H1 (cell line): ENCODE results near the gene MRC2. TPM values are rescaled to one million over a fixed set of nuclear protein-coding genes. Genes with fewer than 3 reads are reported as not detected.

Experiments
- CTCF ChIA-PET: fragments of 300-600 bp; sonication (Branson Sonifier 250); formaldehyde crosslinking; loops from one replicate; lab custom pipeline; 2021; ENCODE audit not compliant: partially characterized antibody; lab: Charles Lee
- POLR2A ChIA-PET: fragments of 300-600 bp; sonication (Branson Sonifier 250); formaldehyde crosslinking; loops from one replicate; lab custom pipeline; 2021; ENCODE audit warnings: inconsistent platforms; ENCODE audit not compliant: partially characterized antibody; lab: Charles Lee
- DNase-seq, 2 experiments: peaks; one replicate each; pipeline versions ENCODE4 v3.0.0 to v3.0.0-alpha.2; 2010 to 2022; ENCODE audit warnings: low spot score in 2 of 2, low read depth in 1 of 2, mixed read lengths in 1 of 2
- FAIRE-seq: peaks from 2 replicates; lab custom pipeline; 2011; peaks lifted over from hg19 to GRCh38; lab: Jason Lieb, UNC
- H2AFZ ChIP-seq: 2 replicates; pipeline ENCODE4 v1.8.1; 2012; ENCODE audit warnings: low read length, inconsistent platforms
- H2AK5ac ChIP-seq: 2 replicates; pipeline ENCODE4 v1.6.1; 2013; ENCODE audit warnings: low read depth, low read length
- H2BK120ac ChIP-seq: replicated peaks from 2 replicates; pipeline ENCODE3; 2013; ENCODE audit warnings: low read depth, low read length, inconsistent platforms
- H2BK12ac ChIP-seq: 2 replicates; pipeline ENCODE4 v1.6.1; 2013; ENCODE audit warnings: low read depth, low read length
- H2BK15ac ChIP-seq: 2 replicates; pipeline ENCODE4 v1.6.1; 2013; ENCODE audit warnings: low read length
- H2BK20ac ChIP-seq: 2 replicates; pipeline ENCODE4 v1.6.1; 2013; ENCODE audit warnings: low read length
- H2BK5ac ChIP-seq: 2 replicates; pipeline ENCODE4 v1.6.1; 2013; ENCODE audit warnings: low read depth, low read length
- H3K14ac ChIP-seq: 2 replicates; pipeline ENCODE4 v1.6.1; 2013; ENCODE audit warnings: inconsistent platforms; ENCODE audit not compliant: insufficient read length
- H3K18ac ChIP-seq: 2 replicates; pipeline ENCODE4 v1.6.1; 2013; ENCODE audit warnings: low read length; ENCODE audit errors: extremely low read depth
- H3K23ac ChIP-seq: 2 replicates; pipeline ENCODE4 v1.6.1; 2013; ENCODE audit warnings: inconsistent platforms; ENCODE audit not compliant: insufficient read length
- H3K23me2 ChIP-seq: 2 replicates; pipeline ENCODE4 v1.6.1; 2013; ENCODE audit warnings: low read depth, low read length
- H3K27ac ChIP-seq: 2 replicates; pipeline ENCODE4 v1.6.1; 2011; ENCODE audit warnings: low read depth, low read length, inconsistent platforms
- H3K27me3 ChIP-seq, 4 experiments: replicated peaks in 1 of 4; 1 replicate in 1 of 4; 2 replicates in 3 of 4; pipeline versions ENCODE4 v1.6.1 to v1.8.1; 2011 to 2013; ENCODE audit warnings: low read length in 3 of 4, mild to moderate bottlenecking in 3 of 4, inconsistent platforms in 2 of 4, mixed read lengths in 2 of 4, moderate library complexity in 1 of 4; ENCODE audit not compliant: control insufficient read depth in 3 of 4, insufficient read depth in 3 of 4; ENCODE audit errors: extremely low read depth in 1 of 4
- H3K36me3 ChIP-seq, 4 experiments: 2 replicates each; pipeline versions ENCODE4 v1.6.1 to v1.8.1; 2011 to 2013; ENCODE audit warnings: mild to moderate bottlenecking in 4 of 4, low read length in 3 of 4, moderate library complexity in 2 of 4, control low read depth in 1 of 4, inconsistent platforms in 1 of 4; ENCODE audit not compliant: insufficient read depth in 4 of 4, control insufficient read depth in 2 of 4
- H3K4ac ChIP-seq: replicated peaks from 2 replicates; pipeline ENCODE3; 2013; ENCODE audit warnings: low read length, low read depth, mixed read lengths, inconsistent platforms; ENCODE audit not compliant: insufficient read length
- H3K4me1 ChIP-seq, 4 experiments: replicated peaks in 1 of 4; 1 replicate in 1 of 4; 2 replicates in 3 of 4; pipeline versions ENCODE4 v1.6.1 to v1.8.1; 2011 to 2013; ENCODE audit warnings: low read length in 3 of 4, inconsistent platforms in 2 of 4, mixed read lengths in 1 of 4; ENCODE audit not compliant: insufficient read depth in 4 of 4, control insufficient read depth in 3 of 4
- H3K4me2 ChIP-seq, 2 experiments: 2 replicates each; pipeline versions ENCODE4 v1.6.1 to v1.8.1; 2011 to 2013; ENCODE audit warnings: low read depth in 2 of 2, low read length in 2 of 2, control low read depth in 1 of 2, inconsistent platforms in 1 of 2, mild to moderate bottlenecking in 1 of 2; ENCODE audit not compliant: insufficient read depth in 1 of 2
- H3K4me3 ChIP-seq, 4 experiments: fragments of 200-600, 300-600 bp in 1 of 4; sonication (generic), shearing (Covaris generic), sonication (Bioruptor Twin) in 1 of 4; 2 replicates each; pipeline versions ENCODE4 v1.5.1 to v1.8.1; 2011 to 2016; ENCODE audit warnings: low read length in 4 of 4, low read depth in 3 of 4, control low read depth in 2 of 4, inconsistent platforms in 2 of 4, mild to moderate bottlenecking in 2 of 4, mixed read lengths in 1 of 4, moderate library complexity in 1 of 4; ENCODE audit not compliant: insufficient read depth in 2 of 4; ENCODE audit errors: extremely low read depth in 1 of 4
- H3K56ac ChIP-seq: replicated peaks from 2 replicates; pipeline ENCODE3; 2013; ENCODE audit warnings: low read depth, mild to moderate bottlenecking, mixed read lengths, low read length, inconsistent platforms; ENCODE audit not compliant: insufficient read length
- H3K79me1 ChIP-seq: 2 replicates; pipeline ENCODE4 v1.6.1; 2013; ENCODE audit warnings: low read depth, low read length, control low read depth
- H3K79me2 ChIP-seq, 2 experiments: 2 replicates each; pipeline versions ENCODE4 v1.6.1 to v1.8.1; 2012 to 2013; ENCODE audit warnings: low read length in 2 of 2, mild to moderate bottlenecking in 2 of 2, inconsistent platforms in 1 of 2; ENCODE audit not compliant: insufficient read depth in 2 of 2, control insufficient read depth in 1 of 2
- H3K9ac ChIP-seq, 4 experiments: replicated peaks in 1 of 4; 1 replicate in 1 of 4; 2 replicates in 3 of 4; pipeline versions ENCODE4 v1.6.1 to v1.8.1; 2011 to 2013; ENCODE audit warnings: low read depth in 3 of 4, low read length in 3 of 4, control low read depth in 2 of 4, mild to moderate bottlenecking in 2 of 4, moderate library complexity in 2 of 4, inconsistent platforms in 1 of 4; ENCODE audit errors: extremely low read depth in 1 of 4
- H3K9me3 ChIP-seq, 2 experiments: 2 replicates each; pipeline versions ENCODE4 v1.6.1 to v1.8.1; 2012 to 2013; ENCODE audit warnings: mild to moderate bottlenecking in 2 of 2, moderate library complexity in 2 of 2, control low read depth in 1 of 2, inconsistent platforms in 1 of 2, low read depth in 1 of 2, low read length in 1 of 2, mixed read lengths in 1 of 2; ENCODE audit not compliant: insufficient read depth in 2 of 2
- H4K20me1 ChIP-seq, 2 experiments: replicated peaks in 1 of 2; 2 replicates each; pipeline versions ENCODE3 to v1.8.1; 2011 to 2013; ENCODE audit warnings: inconsistent platforms in 2 of 2, low read length in 2 of 2, mild to moderate bottlenecking in 1 of 2; ENCODE audit not compliant: insufficient read depth in 2 of 2, control insufficient read depth in 1 of 2
- H4K5ac ChIP-seq: 2 replicates; pipeline ENCODE4 v1.6.1; 2013; ENCODE audit warnings: low read length, low read depth, mixed read lengths, inconsistent platforms; ENCODE audit not compliant: insufficient read length
- H4K8ac ChIP-seq: 2 replicates; pipeline ENCODE4 v1.8.0; 2013; ENCODE audit warnings: mild to moderate bottlenecking, moderate library complexity, low read length, inconsistent platforms; ENCODE audit not compliant: insufficient read depth; ENCODE audit errors: extremely low read depth
- H4K91ac ChIP-seq: replicated peaks from 2 replicates; pipeline ENCODE3; 2013; ENCODE audit warnings: low read length, mixed read lengths, inconsistent platforms; ENCODE audit not compliant: insufficient read length
- BRCA1 ChIP-seq: IDR thresholded peaks from 2 replicates; pipeline ENCODE4 v1.6.1; 2012; ENCODE audit warnings: low read depth, low read length, improper control_type of control experiment
- TBP ChIP-seq: IDR thresholded peaks from 2 replicates; pipeline ENCODE4 v1.6.1; 2011; ENCODE audit warnings: low read depth, low read length, improper control_type of control experiment
- WGBS, 2 experiments: shearing (Covaris generic) in 1 of 2; methylation state at CpG; one replicate each; pipeline versions ENCODE4 v1.1.6 to v1.1.7; 2013 to 2015; ENCODE audit warnings: low lambda C conversion rate in 2 of 2, mixed read lengths in 2 of 2, inconsistent platforms in 1 of 2, low coverage in 1 of 2, missing lambda C conversion rate in 1 of 2; ENCODE audit not compliant: insufficient replicate concordance in 2 of 2, insufficient coverage in 1 of 2, insufficient read length in 1 of 2; ENCODE audit errors: extremely low coverage in 1 of 2, missing lambda C conversion rate in 1 of 2; 5-methylcytosine and 5-hydroxymethylcytosine counted together
- polyA plus RNA-seq, 7 experiments: library from polyadenylated mRNA; depleted of rRNA in 3 of 7; stranded (reverse) in 5 of 7; unstranded in 2 of 7; fragments of >200 nt in 5 of 7; fragments of 200-250 nt in 2 of 7; gene quantifications; 1 replicate in 5 of 7; 2 replicates in 1 of 7; 4 replicates in 1 of 7; pipeline versions ENCODE4 v1.2.1 to v1.2.3, GENCODE V29; 2011 to 2013; ENCODE audit warnings: missing spikeins in 2 of 7, mixed read lengths in 2 of 7
- total RNA-seq: library from RNA; stranded (reverse); fragmentation: NEBNext Ultra II Directional; extraction: Animal tissue kit (Norgen Biotek cat#: 25700); gene quantifications from 2 replicates; pipeline ENCODE4 v1.2.1, GENCODE V29; 2021
- TF ChIP-seq, protein P1 (sequence below), 3 experiments: IDR thresholded peaks; 1 replicate in 2 of 3; 2 replicates in 1 of 3; pipeline versions ENCODE4 v1.5.1 to v1.6.1; 2011; ENCODE audit warnings: low read length in 3 of 3, mild to moderate bottlenecking in 3 of 3, inconsistent platforms in 2 of 3, low read depth in 1 of 3, moderate library complexity in 1 of 3; ENCODE audit not compliant: insufficient read depth in 1 of 3; ENCODE audit errors: control extremely low read depth in 1 of 3

Gene MRC2
- total and polyA plus RNA-seq, 2 of the 8 experiments (the other 6 are each of a cell fraction or from before 2014, with no cell fraction given), result 7.0 to 24.2 TPM

DNA sequence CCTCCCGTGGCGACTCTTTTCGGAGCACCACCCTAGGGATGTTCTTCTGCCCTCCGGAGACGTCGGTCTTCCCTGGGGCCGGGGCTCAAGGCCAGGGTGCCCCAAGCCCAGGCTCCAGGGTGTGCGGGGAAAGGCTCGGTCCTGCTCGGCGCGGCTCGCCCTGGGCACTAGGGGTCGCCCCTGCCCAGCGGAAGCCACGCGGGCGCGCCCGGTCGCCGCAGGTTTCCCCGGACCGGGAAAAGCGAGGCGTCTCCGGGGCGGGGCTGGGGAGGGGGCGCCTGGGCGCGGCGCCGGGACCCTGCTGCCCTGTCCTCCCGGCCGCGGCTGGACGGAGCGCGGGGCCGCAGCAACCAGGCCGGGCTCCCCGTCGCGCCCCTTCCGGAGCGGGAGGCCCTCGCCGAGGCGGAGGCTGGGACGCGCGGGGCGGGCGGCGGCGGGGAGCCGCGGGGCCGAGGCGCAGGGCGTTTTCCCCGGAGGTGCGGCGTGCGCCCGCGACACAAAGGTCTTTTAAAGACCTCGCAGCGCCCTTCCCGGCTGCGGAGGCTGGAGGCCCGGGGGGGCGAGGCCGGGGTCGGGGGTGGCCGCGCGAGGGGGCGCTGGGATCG is 76.4 kb downstream of the MRC2 start:
- no peak overlapping the region for H4K91ac ChIP-seq
- peaks cover 19% of the 10 kb centered on the region; the same call in 1 of the 2 replicates for H3K23me2 ChIP-seq
- peak overlapping the region in 3 of 4 experiments; percentile 38 to 85 (median 58); a peak in 5 of 7 replicates for H3K9ac ChIP-seq
- H3K27ac ChIP-seq, result no peak overlapping the region
- peak overlapping the region; percentile 42 to 74 (median 51) for H3K4me3 ChIP-seq
- H3K4me2 ChIP-seq, result peak overlapping the region; percentile 70 to 87
- H4K5ac ChIP-seq, result no peak overlapping the region
- no peak overlapping the region for H3K23ac ChIP-seq
- peak in 1 of 2 experiments; percentile 93 for DNase-seq
- POLR2A ChIA-PET, result no interaction called here
- H2BK120ac ChIP-seq, result no peak overlapping the region
- H3K79me2 ChIP-seq, result no peaks in the 10 kb centered on the region
- peak overlapping the region; percentile 82; the same call in 1 of the 2 replicates for H4K8ac ChIP-seq
- H2BK5ac ChIP-seq, result peak overlapping the region; percentile 52; the same call in 1 of the 2 replicates
- H2BK15ac ChIP-seq, result no peak overlapping the region
- H3K56ac ChIP-seq, result no peak overlapping the region
- no peak for FAIRE-seq
- H3K14ac ChIP-seq, result no peak overlapping the region
- H3K4ac ChIP-seq, result no peak overlapping the region
- peaks cover 7 to 22% (median 13%) of the 10 kb centered on the region in 4 experiments for H3K4me1 ChIP-seq
- peaks cover 0 to 7% (median 1%) of the 10 kb centered on the region in 4 experiments; a peak in 4 of 7 replicates for H3K27me3 ChIP-seq
- peaks cover 6 to 9% of the 10 kb centered on the region in 2 experiments for H3K9me3 ChIP-seq
- no peaks in the 10 kb centered on the region; a peak in 1 of 8 replicates for H3K36me3 ChIP-seq
- peak overlapping the region; percentile 75; the same call in 1 of the 2 replicates for H2BK12ac ChIP-seq
- H2AK5ac ChIP-seq, result no peak overlapping the region
- no peak overlapping the region for H2BK20ac ChIP-seq
- peak overlapping the region; percentile 94 for H2AFZ ChIP-seq
- H3K18ac ChIP-seq, result no peak overlapping the region
- no peaks in the 10 kb centered on the region for H3K79me1 ChIP-seq
- CTCF ChIA-PET, result interaction anchor here (1.0 to 2.2 kb wide), 7 partner anchors 11 to 277 kb away, joined by 3 to 17 read pairs (median 4); partner anchors contain the start of gene TANC2
- WGBS, 2 experiments, result 4% methylated on average over 11 of the region's 80 CpGs; no CpG with 5 or more reads in 1 of the 2 experiments
- no peaks in the 10 kb centered on the region for H4K20me1 ChIP-seq
- TF ChIP-seq TBP, result no peak
- no peak for TF ChIP-seq BRCA1
- TF ChIP-seq, protein P1, sequence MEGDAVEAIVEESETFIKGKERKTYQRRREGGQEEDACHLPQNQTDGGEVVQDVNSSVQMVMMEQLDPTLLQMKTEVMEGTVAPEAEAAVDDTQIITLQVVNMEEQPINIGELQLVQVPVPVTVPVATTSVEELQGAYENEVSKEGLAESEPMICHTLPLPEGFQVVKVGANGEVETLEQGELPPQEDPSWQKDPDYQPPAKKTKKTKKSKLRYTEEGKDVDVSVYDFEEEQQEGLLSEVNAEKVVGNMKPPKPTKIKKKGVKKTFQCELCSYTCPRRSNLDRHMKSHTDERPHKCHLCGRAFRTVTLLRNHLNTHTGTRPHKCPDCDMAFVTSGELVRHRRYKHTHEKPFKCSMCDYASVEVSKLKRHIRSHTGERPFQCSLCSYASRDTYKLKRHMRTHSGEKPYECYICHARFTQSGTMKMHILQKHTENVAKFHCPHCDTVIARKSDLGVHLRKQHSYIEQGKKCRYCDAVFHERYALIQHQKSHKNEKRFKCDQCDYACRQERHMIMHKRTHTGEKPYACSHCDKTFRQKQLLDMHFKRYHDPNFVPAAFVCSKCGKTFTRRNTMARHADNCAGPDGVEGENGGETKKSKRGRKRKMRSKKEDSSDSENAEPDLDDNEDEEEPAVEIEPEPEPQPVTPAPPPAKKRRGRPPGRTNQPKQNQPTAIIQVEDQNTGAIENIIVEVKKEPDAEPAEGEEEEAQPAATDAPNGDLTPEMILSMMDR (IDR thresholded peaks at IDR 0.05; ENCODE audit: control extremely low read depth in 1 of 3, insufficient read depth in 1 of 3, low read depth in 1 of 3, low read length in 3 of 3), result peak; percentile 75 to 90 (median 87)
